Measurements from ENCODE around the gene NAA10.

The NAA10 gene

DNA sequence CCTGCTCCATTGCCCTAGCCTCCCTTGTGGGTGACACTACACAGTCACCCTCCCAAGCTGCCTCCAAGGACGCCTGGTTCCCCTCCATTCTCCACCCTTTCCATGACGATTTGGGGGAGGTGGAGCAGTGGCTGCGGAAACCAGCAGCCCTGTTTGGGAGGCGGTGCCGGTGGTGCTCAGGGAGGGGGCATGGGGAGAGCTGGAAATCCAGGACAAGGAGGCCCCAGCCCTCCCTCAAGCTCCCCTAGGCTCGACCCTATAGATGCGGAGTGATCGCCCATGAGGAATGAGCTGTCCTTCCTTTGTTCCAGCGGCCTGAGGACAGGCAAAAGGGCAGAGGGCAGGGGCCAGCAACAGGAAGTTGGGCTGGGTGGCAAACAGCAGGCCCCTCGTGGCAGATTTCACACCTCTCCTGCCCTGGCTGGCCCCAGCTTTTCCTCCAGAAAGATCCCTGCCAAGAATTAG is 13.2 kb upstream of the NAA10 start:
- DNase-seq (ENCODE audit: low spot score), result no peak

GRCh38 chrX:153947009-153947769 is 12.4 kb upstream of the NAA10 start:
- DNase-seq (ENCODE audit: low spot score), result peak; percentile 68

DNA sequence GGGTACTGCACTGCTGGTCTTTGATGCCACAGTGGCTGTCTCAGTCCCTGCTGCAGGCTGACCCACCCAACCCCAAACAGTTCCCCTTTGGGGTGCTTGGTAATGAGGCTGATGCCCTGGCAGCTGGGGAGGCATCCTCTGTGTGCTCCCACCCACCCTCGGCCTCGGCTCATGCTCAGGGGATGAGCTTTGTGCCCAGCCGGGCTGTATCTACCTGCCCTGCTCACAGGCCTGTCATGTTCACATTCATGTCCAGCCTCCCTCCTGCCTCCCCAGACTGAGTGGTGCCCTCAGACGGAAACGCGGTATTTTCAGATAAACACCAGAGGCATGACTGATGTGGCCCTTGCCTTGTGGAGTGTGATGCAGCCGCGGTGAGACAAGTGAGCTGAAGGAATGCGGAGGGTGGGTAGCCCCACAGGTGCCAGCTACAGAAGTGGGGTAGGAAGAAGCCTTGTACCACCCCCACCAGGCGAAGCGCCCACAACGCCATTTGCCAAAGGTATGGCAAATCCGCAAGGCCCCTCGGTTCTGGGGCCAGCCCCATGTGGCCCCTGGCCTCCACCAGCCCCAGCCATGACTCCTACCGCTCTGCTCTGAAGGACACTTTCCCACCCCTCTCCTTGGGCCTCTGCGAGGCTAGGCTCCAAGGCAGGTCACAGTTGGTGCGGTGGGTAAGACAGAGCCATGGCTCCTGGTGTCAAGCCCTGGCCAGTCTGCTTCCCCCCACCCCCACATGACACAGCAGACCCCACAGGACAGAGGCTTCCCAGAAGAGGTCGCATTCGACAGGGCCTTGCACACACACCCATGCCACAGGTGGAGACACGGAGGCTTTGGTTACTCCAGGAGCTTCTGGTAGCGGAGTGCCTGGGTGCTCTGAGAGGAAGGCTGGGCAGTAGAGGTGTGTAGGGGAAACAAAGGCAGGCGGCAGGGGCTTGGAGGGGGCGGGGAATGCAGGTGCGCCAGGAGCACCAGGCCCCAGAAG is 11.4 kb upstream of the NAA10 start:
- no peak for DNase-seq (ENCODE audit: low spot score)

GRCh38 chrX:153944800-153945150 is 9.9 kb upstream of the NAA10 start:
- DNase-seq (ENCODE audit: low spot score), result no peak

- peak; percentile 55 for DNase-seq (ENCODE audit: low spot score)
Observed at GRCh38 chrX:153944140-153944799, 9.4 kb upstream of the NAA10 start, which contains the start of gene RENBP. Gene RENBP (minus strand): TSS chrX:153944643. CDS start chrX:153944610, 33 bp downstream.

GRCh38 chrX:153941336-153942252 is 6.8 kb upstream of the NAA10 start:
- no peak for DNase-seq (ENCODE audit: low spot score)

DNA sequence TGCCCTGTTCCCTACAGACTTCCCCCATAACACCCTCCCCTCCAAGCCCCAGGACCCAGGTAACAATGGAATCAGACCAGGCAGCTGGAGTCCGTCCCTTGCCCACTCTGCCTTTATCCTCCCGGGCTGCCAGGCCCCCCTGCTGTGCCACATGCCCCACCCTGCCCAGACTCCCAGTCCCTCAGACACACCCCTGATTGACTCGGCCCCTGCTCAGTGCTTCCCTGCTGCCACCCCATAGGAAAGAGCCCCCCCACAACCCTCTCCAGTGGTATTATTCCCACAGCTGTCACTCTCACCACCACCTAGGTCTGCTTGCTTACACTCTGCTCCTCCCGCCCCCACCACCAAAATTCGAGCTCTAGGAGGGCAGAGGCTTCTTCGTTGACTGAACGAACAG is 4.7 kb upstream of the NAA10 start:
- DNase-seq (ENCODE audit: low spot score), result no peak

DNA sequence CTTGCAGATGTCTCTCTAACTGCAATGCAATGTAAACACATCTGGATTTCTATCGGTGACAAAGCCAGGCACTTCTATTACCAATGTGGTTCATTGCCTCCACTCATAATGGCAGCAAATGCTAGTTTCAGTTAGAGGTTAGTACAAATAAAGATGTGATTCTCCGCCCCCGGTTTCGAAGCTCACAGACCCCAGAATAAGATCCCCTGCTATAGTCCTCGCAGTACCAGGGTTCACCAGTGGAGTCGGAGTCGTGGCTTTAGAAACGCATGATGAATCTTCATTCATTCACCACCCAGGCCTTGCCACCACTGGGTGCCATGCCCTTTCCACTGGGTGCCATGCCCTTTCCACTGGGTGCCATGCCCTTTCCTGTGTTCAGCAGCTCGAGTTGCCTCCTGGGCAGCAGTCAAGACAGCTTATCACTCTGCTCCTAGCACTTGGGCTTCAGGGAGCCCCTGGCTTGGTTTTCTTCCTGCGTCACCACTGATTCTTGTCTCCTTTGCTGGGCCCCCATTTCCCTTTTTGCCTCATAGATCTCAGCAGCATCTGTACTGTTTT is 3.5 kb upstream of the NAA10 start:
- no peak for DNase-seq (ENCODE audit: low spot score)

GRCh38 chrX:153937056-153937455 is 2.2 kb upstream of the NAA10 start:
- no peak for DNase-seq (ENCODE audit: low spot score)

GRCh38 chrX:153935326-153935851 is 552 bp upstream of the NAA10 start:
- no peak for DNase-seq (ENCODE audit: low spot score)

GRCh38 chrX:153934148-153934761 is 582 bp downstream of the NAA10 start:
- no peak for DNase-seq (ENCODE audit: low spot score)

DNA sequence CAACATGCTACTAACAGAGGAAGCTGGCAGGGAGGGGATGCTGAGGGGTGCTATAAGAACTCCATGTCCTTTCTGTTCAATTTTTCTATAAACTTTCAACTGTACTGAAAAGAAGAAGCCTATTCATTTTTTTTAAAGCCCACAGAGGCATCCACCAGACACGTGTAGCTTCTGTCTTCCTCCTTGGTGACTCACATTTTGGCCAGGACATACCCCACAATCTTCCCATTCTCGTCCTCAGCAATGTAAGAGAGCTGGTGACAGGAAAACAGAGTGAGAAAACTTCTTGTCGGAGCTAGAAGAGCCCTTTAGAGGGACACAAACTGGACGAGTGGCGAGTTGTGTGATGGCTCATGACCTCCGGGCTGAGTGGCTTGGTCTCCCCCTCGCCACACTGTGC is 1.1 kb downstream of the NAA10 start:
- DNase-seq (ENCODE audit: low spot score), result no peak

- no peak for DNase-seq (ENCODE audit: low spot score)
Observed at GRCh38 chrX:153932220-153932915, 2.5 kb downstream of the NAA10 start.

DNA sequence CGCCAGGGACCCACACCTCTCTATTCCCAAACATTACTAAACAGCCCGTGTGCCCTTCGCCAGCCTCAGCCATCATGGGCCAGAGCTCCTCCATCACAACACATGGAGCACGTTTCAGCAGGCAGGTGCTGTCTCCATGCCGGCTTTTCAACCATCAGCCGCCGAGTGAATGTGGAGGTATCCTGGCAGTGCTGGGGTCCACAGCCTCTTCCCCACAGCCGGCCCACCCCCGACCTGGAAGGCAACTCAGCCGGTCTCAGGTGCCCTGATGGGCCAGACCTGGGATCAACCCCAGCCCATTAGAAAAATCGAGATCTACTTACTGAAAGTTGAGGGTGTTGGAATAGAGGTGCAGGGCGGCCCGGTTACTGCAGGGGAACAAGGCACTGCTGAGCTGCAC is 3.1 kb downstream of the NAA10 start:
- DNase-seq (ENCODE audit: low spot score), result no peak

DNA sequence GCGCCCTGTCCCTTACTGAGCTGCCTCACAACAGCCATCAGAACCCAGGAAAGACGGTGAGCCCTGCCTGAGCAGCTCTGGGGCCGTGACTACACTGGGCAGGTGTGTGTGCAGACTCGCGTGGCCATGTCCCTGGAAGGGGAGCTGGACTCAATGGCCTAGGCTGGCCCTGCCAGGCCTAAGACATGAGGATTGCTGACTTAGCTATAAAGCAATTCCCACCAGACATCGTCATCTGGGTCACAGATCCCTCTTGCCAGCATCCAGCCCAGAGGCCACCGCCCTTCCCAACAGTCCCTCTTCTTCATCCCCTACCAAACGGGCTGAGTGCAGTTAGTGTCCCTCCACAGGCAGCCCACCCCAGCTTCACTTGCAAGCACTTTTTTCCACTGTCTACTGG is 3.7 kb downstream of the NAA10 start:
- DNase-seq (ENCODE audit: low spot score), result no peak

DNA sequence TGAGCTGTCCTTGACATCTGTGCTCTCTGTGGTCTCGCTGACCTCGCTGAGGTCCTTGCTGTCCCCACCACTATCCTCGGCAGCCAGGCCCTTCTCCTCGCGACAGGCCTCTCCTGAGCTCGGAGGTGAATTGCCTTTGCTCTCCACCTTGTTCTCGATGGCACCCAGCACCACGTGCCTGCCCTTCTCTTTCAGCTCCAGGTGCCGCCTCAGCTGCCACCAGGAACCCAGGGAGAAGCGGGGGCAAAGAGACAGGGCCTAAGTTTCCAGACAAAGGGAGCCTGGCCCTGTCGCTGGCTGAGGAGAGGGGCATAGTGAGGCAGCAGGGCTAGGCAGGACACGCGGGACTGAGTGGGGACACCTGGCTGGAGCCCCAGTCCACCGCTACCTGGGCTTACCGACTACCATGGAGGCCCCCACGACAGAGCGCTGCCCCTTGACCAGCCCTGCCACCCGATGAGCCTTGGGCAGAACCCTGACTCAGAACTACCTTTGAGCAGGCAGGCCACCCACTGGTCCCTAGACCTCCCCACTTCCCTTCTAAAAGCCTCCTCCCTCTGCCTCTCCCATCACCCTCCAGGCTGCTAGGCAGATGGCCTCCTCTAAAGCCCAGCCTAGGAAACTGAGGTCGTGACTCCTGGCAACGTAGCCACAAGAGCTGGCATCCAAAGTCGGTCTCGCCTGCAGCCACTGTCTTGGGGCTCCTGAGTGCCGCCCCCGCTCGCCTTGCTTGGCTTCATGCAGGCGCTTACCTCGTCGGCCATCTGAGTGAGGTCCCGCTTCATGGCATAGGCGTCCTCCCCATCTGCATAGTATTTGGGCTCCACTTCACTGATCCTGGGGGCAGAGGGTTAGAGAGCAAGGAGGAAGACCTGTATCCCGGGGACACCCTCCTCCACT is 4.6 kb downstream of the NAA10 start:
- DNase-seq (ENCODE audit: low spot score), result no peak

GRCh38 chrX:153929576-153929975 is 5.3 kb downstream of the NAA10 start:
- DNase-seq (ENCODE audit: low spot score), result no peak

DNA sequence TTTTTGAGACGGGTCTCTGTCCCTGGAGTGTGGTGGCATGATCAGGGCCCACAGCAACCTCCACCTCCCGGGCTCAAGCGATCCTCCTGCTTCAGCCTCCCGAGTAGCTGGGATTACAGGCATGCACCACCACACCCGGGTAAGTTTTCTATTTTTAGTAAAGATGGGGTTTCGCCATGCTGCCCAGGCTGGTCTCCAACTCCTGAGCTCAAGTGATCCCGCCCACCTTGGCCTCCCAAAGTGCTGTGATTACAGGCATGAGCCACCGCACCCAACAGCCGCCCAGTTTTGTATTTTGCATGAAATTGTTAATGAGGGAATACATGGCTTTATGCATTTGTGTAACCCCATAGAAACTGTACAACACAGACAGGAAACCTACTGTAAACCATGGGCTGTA is 6.0 kb downstream of the NAA10 start:
- no peak for DNase-seq (ENCODE audit: low spot score)
